H9 (cell line): ENCODE results near the gene MUL1. TPM values are rescaled to one million over a fixed set of nuclear protein-coding genes. Genes with fewer than 3 reads are reported as not detected.

Experiments
- DNase-seq: peaks from one replicate; pipeline ENCODE4 v3.0.0-alpha.2; 2017
- H2AFZ ChIP-seq: one replicate; pipeline ENCODE4 v1.6.1; 2013; ENCODE audit warnings: mild to moderate bottlenecking, low read length, control low read depth, moderate library complexity
- H2AK5ac ChIP-seq: 2 replicates; pipeline ENCODE4 v1.6.1; 2013; ENCODE audit warnings: low read length, control low read depth, mixed read lengths; ENCODE audit not compliant: insufficient read length
- H2BK120ac ChIP-seq: one replicate; pipeline ENCODE4 v1.6.1; 2013; ENCODE audit warnings: low read depth, mild to moderate bottlenecking, low read length, control low read depth, inconsistent platforms; ENCODE audit not compliant: poor library complexity, severe bottlenecking
- H2BK12ac ChIP-seq: 2 replicates; pipeline ENCODE4 v1.6.1; 2013; ENCODE audit warnings: low read length, control low read depth, mixed read lengths, low read depth; ENCODE audit not compliant: insufficient read length
- H2BK15ac ChIP-seq: 2 replicates; pipeline ENCODE4 v1.6.1; 2013; ENCODE audit warnings: low read depth, low read length, control low read depth
- H2BK20ac ChIP-seq: one replicate; pipeline ENCODE4 v1.6.1; 2013; ENCODE audit warnings: low read depth, mild to moderate bottlenecking, low read length, control low read depth, inconsistent platforms; ENCODE audit not compliant: poor library complexity, severe bottlenecking
- H2BK5ac ChIP-seq: 2 replicates; pipeline ENCODE4 v1.6.1; 2013; ENCODE audit warnings: low read length, control low read depth, mixed read lengths; ENCODE audit not compliant: insufficient read length
- H3K14ac ChIP-seq: 2 replicates; pipeline ENCODE4 v1.6.1; 2013; ENCODE audit warnings: low read length, control low read depth; ENCODE audit not compliant: insufficient read depth
- H3K18ac ChIP-seq: 2 replicates; pipeline ENCODE4 v1.6.1; 2013; ENCODE audit warnings: low read depth, mild to moderate bottlenecking, mixed read lengths, low read length, control low read depth; ENCODE audit not compliant: insufficient read length
- H3K23ac ChIP-seq: 2 replicates; pipeline ENCODE4 v1.6.1; 2013; ENCODE audit warnings: low read length, control low read depth, mixed read lengths, low read depth; ENCODE audit not compliant: insufficient read length
- H3K23me2 ChIP-seq: 2 replicates; pipeline ENCODE4 v1.6.1; 2013; ENCODE audit warnings: low read depth, mild to moderate bottlenecking, mixed read lengths, low read length, control low read depth; ENCODE audit not compliant: insufficient read length, poor library complexity, severe bottlenecking
- H3K27ac ChIP-seq: 2 replicates; pipeline ENCODE4 v1.5.1; 2013; ENCODE audit warnings: low read length, control low read depth, mixed read lengths, low read depth; ENCODE audit not compliant: insufficient read length
- H3K27me3 ChIP-seq: 2 replicates; pipeline ENCODE4 v1.6.1; 2013; ENCODE audit warnings: low read length, control low read depth, inconsistent platforms; ENCODE audit not compliant: insufficient read depth
- H3K4ac ChIP-seq: 2 replicates; pipeline ENCODE4 v1.6.1; 2013; ENCODE audit warnings: low read depth, mild to moderate bottlenecking, control low read depth, inconsistent platforms, low read length, moderate library complexity
- H3K4me1 ChIP-seq: 2 replicates; pipeline ENCODE4 v1.6.1; 2013; ENCODE audit warnings: low read length, control low read depth, inconsistent platforms; ENCODE audit not compliant: insufficient read depth
- H3K4me2 ChIP-seq: 2 replicates; pipeline ENCODE4 v1.6.1; 2013; ENCODE audit warnings: low read length, control low read depth, mixed read lengths; ENCODE audit not compliant: insufficient read length, insufficient read depth
- H3K56ac ChIP-seq: 2 replicates; pipeline ENCODE4 v1.6.1; 2013; ENCODE audit warnings: low read depth, mild to moderate bottlenecking, mixed read lengths, low read length, control low read depth; ENCODE audit not compliant: insufficient read length
- H3K79me1 ChIP-seq: 2 replicates; pipeline ENCODE4 v1.6.1; 2013; ENCODE audit warnings: low read depth, mild to moderate bottlenecking, moderate library complexity, low read length, control low read depth, inconsistent platforms; ENCODE audit not compliant: insufficient read depth, poor library complexity, severe bottlenecking
- H3K79me2 ChIP-seq: 2 replicates; pipeline ENCODE4 v1.6.1; 2013; ENCODE audit warnings: low read length, control low read depth, inconsistent platforms; ENCODE audit not compliant: insufficient read depth
- H3K9ac ChIP-seq: 2 replicates; pipeline ENCODE4 v1.6.1; 2013; ENCODE audit warnings: low read length, control low read depth, mixed read lengths; ENCODE audit not compliant: insufficient read length; ENCODE audit errors: extremely low read depth
- H3K9me3 ChIP-seq: one replicate; pipeline ENCODE4 v1.6.1; 2013; ENCODE audit warnings: low read depth, low read length, inconsistent platforms; ENCODE audit not compliant: control insufficient read depth
- H3T11ph ChIP-seq: one replicate; pipeline ENCODE4 v1.6.1; 2013; ENCODE audit warnings: mild to moderate bottlenecking, low read length, control low read depth, inconsistent platforms
- H4K20me1 ChIP-seq: one replicate; pipeline ENCODE4 v1.6.1; 2013; ENCODE audit not compliant: control insufficient read depth, insufficient read length, insufficient read depth
- H4K5ac ChIP-seq: 2 replicates; pipeline ENCODE4 v1.6.1; 2013; ENCODE audit warnings: low read depth, mild to moderate bottlenecking, mixed read lengths, low read length, control low read depth; ENCODE audit not compliant: insufficient read length
- H4K8ac ChIP-seq: replicated peaks from 2 replicates; pipeline ENCODE4 v1.6.1; 2013; ENCODE audit warnings: low read length, control low read depth, mixed read lengths, low read depth; ENCODE audit not compliant: insufficient read length
- H4K91ac ChIP-seq: 2 replicates; pipeline ENCODE4 v1.6.1; 2013; ENCODE audit warnings: low read depth, mild to moderate bottlenecking, moderate library complexity, mixed read lengths, low read length, control low read depth; ENCODE audit not compliant: insufficient read length
- H3K27ac Mint-ChIP-seq, 3 experiments: 2 replicates in 2 of 3; 3 replicates in 1 of 3; pipeline ENCODE4 v1.8.0; 2020 to 2021; ENCODE audit warnings: mixed read lengths in 3 of 3, mild to moderate bottlenecking in 1 of 3, moderate library complexity in 1 of 3
- H3K27me3 Mint-ChIP-seq: 2 replicates; pipeline ENCODE4 v1.8.0; 2021; ENCODE audit warnings: low read depth, mild to moderate bottlenecking, moderate library complexity, mixed read lengths
- H3K36me3 Mint-ChIP-seq, 3 experiments: 2 replicates in 2 of 3; 3 replicates in 1 of 3; pipeline ENCODE4 v1.8.0; 2020 to 2021; ENCODE audit warnings: low read depth in 3 of 3, mixed read lengths in 3 of 3; ENCODE audit not compliant: insufficient read depth in 1 of 3
- H3K4me1 Mint-ChIP-seq, 2 experiments: 2 replicates each; pipeline ENCODE4 v1.8.0; 2020; ENCODE audit warnings: mixed read lengths in 2 of 2
- H3K4me3 Mint-ChIP-seq, 2 experiments: 2 replicates in 1 of 2; 3 replicates in 1 of 2; pipeline ENCODE4 v1.8.0; 2020 to 2021; ENCODE audit warnings: mild to moderate bottlenecking in 2 of 2, mixed read lengths in 2 of 2, moderate library complexity in 1 of 2
- H3K9me3 Mint-ChIP-seq, 2 experiments: 2 replicates in 1 of 2; 3 replicates in 1 of 2; pipeline ENCODE4 v1.8.0; 2020; ENCODE audit warnings: mild to moderate bottlenecking in 2 of 2, mixed read lengths in 2 of 2, moderate library complexity in 1 of 2
- WGBS: extraction: QIAGEN DNeasy Blood & Tissue Kit; methylation state at CpG from one replicate; pipeline ENCODE4 v1.1.7; 2013; ENCODE audit warnings: missing lambda C conversion rate, low lambda C conversion rate, mixed read lengths; ENCODE audit not compliant: insufficient read length; ENCODE audit errors: extremely low coverage; 5-methylcytosine and 5-hydroxymethylcytosine counted together
- total RNA-seq: library from RNA; stranded (reverse); gene quantifications from 2 replicates; pipeline ENCODE4 v1.2.1, GENCODE V29; 2021
- TF ChIP-seq, protein P1 (sequence below): fragments of 200-600 bp; sonication (generic); conservative IDR thresholded peaks from 3 replicates; pipeline ENCODE4 v1.8.0; 2021; ENCODE audit warnings: antibody characterized with exemption, mild to moderate bottlenecking

MUL1 gene
- total RNA-seq, 1 experiment from 2014 or later, result 27.1 TPM

DNA sequence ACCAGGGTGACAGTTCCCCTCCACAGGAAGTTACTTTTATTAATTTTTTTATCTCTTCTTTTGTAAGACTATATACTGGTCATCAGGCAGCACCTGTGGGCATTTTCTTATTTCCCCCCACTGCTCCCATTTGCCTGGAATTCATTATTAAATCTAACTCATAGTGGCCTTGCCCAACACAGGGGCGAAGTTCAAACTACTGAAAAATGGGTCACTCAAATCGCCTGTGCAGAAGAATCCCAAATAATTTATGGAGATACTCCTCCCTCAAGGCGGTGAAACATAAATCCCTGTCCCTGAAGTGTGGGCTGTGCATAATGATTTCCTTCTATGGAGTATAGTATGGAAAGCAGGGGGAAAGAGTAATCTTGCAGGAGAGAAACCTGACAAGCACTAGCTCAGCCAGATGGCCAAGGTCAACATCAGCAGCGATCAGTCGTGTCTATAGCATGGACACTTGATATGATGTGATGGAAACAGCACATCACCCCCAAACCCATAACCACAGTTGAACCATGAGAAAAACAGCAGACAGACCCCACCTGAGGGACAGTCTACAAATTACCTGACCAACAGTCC is 29.8 kb downstream of the MUL1 start:
- no peak overlapping the region for H2BK20ac ChIP-seq
- H3T11ph ChIP-seq, result no peak overlapping the region
- H2BK5ac ChIP-seq, result no peak overlapping the region
- no CpG with 5 or more reads among the region's 5 CpGs for WGBS
- H4K5ac ChIP-seq, result no peak overlapping the region
- no peak for DNase-seq
- Mint-ChIP-seq H3K4me3 (no peak overlapping the region), H3K9me3 (no peaks in the 10 kb centered on the region; a peak in 1 of 5 replicates), H3K27me3 (peaks cover 86% of the 10 kb centered on the region), H3K27ac (no peak overlapping the region), H3K4me1 (peaks cover 25 to 51% of the 10 kb centered on the region in 2 experiments), H3K36me3 (no peaks in the 10 kb centered on the region)
- no peaks in the 10 kb centered on the region for H3K79me2 ChIP-seq
- H3K23ac ChIP-seq, result no peak overlapping the region
- peaks cover 11% of the 10 kb centered on the region; the same call in 1 of the 2 replicates for H3K4me1 ChIP-seq
- no peak overlapping the region for H2AK5ac ChIP-seq
- H3K27ac ChIP-seq, result no peak overlapping the region
- H2AFZ ChIP-seq, result no peak overlapping the region
- no peak overlapping the region for H3K18ac ChIP-seq
- TF ChIP-seq, protein P1, sequence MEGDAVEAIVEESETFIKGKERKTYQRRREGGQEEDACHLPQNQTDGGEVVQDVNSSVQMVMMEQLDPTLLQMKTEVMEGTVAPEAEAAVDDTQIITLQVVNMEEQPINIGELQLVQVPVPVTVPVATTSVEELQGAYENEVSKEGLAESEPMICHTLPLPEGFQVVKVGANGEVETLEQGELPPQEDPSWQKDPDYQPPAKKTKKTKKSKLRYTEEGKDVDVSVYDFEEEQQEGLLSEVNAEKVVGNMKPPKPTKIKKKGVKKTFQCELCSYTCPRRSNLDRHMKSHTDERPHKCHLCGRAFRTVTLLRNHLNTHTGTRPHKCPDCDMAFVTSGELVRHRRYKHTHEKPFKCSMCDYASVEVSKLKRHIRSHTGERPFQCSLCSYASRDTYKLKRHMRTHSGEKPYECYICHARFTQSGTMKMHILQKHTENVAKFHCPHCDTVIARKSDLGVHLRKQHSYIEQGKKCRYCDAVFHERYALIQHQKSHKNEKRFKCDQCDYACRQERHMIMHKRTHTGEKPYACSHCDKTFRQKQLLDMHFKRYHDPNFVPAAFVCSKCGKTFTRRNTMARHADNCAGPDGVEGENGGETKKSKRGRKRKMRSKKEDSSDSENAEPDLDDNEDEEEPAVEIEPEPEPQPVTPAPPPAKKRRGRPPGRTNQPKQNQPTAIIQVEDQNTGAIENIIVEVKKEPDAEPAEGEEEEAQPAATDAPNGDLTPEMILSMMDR, result no peak
- no peaks in the 10 kb centered on the region for H3K9me3 ChIP-seq
- H4K20me1 ChIP-seq, result no peaks in the 10 kb centered on the region
- no peak overlapping the region for H2BK120ac ChIP-seq
- H3K56ac ChIP-seq, result no peak overlapping the region
- H2BK15ac ChIP-seq, result no peak overlapping the region
- H4K91ac ChIP-seq, result no peak overlapping the region
- peaks cover 3% of the 10 kb centered on the region; the same call in 1 of the 2 replicates for H3K27me3 ChIP-seq
- H4K8ac ChIP-seq, result no peak overlapping the region
- H3K14ac ChIP-seq, result no peak overlapping the region
- no peaks in the 10 kb centered on the region for H3K79me1 ChIP-seq
- H3K4me2 ChIP-seq, result no peak overlapping the region
- H2BK12ac ChIP-seq, result no peak overlapping the region
- no peak overlapping the region for H3K4ac ChIP-seq
- no peak overlapping the region for H3K9ac ChIP-seq
- H3K23me2 ChIP-seq, result no peaks in the 10 kb centered on the region
